Bronchial epithelial cell (primary cell): ENCODE data around the gene CCNI2. TPM values are rescaled to one million over a fixed set of nuclear protein-coding genes. Genes with fewer than 3 reads are reported as not detected.

Experiments used
- DNase-seq: peaks from one replicate; pipeline ENCODE4 v3.0.0-alpha.2; 2010; ENCODE audit warnings: low read depth
- FAIRE-seq: peaks from 2 replicates; lab custom pipeline; 2011; peaks lifted over from hg19 to GRCh38; lab: Jason Lieb, UNC
- H3K27me3 ChIP-seq: 2 replicates; pipeline ENCODE4 v1.5.1; 2011; ENCODE audit warnings: low read length; ENCODE audit not compliant: control insufficient read depth, insufficient read depth
- H3K36me3 ChIP-seq: 2 replicates; pipeline ENCODE4 v1.5.1; 2011; ENCODE audit warnings: low read length; ENCODE audit not compliant: control insufficient read depth, insufficient read depth
- H3K4me3 ChIP-seq: 2 replicates; pipeline ENCODE4 v1.5.1; 2011; ENCODE audit warnings: mild to moderate bottlenecking, low read depth, low read length, control low read depth
- CTCF ChIP-seq: IDR thresholded peaks from 2 replicates; pipeline ENCODE4 v1.5.1; 2011; ENCODE audit warnings: mild to moderate bottlenecking, moderate library complexity, low read length, control low read depth, inconsistent platforms; ENCODE audit not compliant: insufficient read depth, severe bottlenecking
- total RNA-seq: library from RNA; depleted of rRNA; stranded (reverse); fragments of >200 nt; gene quantifications from 2 replicates; pipeline ENCODE4 v1.2.1, GENCODE V29; 2014

Gene CCNI2
- total RNA-seq, 1 donor from 2014 or later = not detected

GRCh38 chr5:132737982-132738681 lies 9.1 kb upstream of the CCNI2 start:
- DNase-seq (no peak), FAIRE-seq (no peak)
- no peaks in the 10 kb centered on the region for H3K36me3 ChIP-seq

GRCh38 chr5:132739232-132739631 lies 8.0 kb upstream of the CCNI2 start:
- no peaks in the 10 kb centered on the region for H3K27me3 ChIP-seq
- DNase-seq = no peak

More at GRCh38 chr5:132737982-132738681, 9.1 kb upstream of the CCNI2 start:
- Histone ChIP-seq H3K4me3 (no peak overlapping the region), H3K27me3 (no peaks in the 10 kb centered on the region)
- no peak for TF ChIP-seq CTCF

DNA sequence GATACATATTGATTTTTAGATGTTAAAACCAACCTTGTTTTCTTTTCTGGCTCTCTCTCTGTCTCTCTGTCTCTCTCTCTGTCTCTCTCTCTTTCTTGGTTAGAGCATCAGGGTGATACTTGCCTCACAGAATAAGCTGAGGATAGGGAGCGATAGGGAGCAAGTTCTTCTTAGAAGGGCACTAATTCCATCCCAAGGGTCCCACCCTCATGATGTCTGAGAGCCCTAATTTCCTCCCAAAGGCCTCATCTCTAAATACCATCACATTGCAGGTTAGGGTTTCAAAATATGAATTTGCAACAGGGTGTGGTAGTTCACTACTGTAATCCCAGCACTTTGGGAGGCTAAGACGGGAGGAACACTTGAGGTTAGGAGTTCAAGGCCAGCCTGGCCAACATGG lies 5.1 kb upstream of the CCNI2 start:
- Histone ChIP-seq H3K27me3 (no peaks in the 10 kb centered on the region), H3K36me3 (no peaks in the 10 kb centered on the region), H3K4me3 (no peak overlapping the region)
- TF ChIP-seq CTCF = no peak
- FAIRE-seq = no peak
- DNase-seq = no peak

More at GRCh38 chr5:132739232-132739631, 8.0 kb upstream of the CCNI2 start:
- TF ChIP-seq CTCF = no peak
- H3K36me3 ChIP-seq = no peaks in the 10 kb centered on the region
- no peak overlapping the region for H3K4me3 ChIP-seq
- FAIRE-seq = no peak

DNA sequence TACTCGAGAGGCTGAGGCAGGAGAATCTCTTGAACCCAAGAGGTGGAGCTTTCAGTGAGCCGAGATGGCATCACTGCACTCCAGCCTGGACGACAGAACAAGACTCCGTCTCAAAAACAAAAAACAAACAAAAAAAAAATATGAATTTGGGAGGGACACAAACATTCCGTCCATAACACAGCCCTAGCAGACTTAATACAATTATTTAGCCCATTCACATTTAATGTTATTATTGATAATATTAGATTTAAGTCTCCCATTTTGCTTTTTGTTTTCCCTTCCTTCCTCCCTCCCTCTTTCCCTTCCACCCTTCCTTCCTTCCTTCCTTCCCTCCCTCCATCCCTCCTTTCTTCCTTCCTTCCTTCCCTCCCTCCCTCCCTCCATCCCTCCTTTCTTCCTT lies 4.6 kb upstream of the CCNI2 start:
- FAIRE-seq (no peak), DNase-seq (no peak)
- H3K4me3 ChIP-seq = no peak overlapping the region
- H3K36me3 ChIP-seq = no peaks in the 10 kb centered on the region
- H3K27me3 ChIP-seq = no peaks in the 10 kb centered on the region
- TF ChIP-seq CTCF = no peak

DNA sequence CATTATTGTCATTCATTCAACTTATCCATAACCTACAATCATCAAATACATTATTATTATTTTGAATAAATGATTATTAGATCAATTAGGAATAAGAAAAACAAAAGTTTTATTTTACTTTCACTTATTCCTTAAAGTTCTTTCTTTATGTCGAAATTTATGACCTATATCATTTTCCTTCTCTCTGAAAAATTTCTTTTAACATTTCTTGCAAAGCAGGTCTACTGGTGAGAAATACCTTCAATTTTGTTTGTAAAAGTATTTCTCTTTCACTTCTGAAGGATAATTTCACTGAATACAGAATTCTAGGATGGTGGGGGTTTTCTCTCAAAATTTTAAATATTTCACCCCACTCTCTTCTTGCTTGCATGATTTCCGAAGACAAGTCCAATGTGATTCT lies 2.6 kb upstream of the CCNI2 start:
- Histone ChIP-seq H3K4me3 (no peak overlapping the region), H3K36me3 (no peaks in the 10 kb centered on the region), H3K27me3 (no peaks in the 10 kb centered on the region)
- DNase-seq (no peak), FAIRE-seq (no peak)
- TF ChIP-seq CTCF = no peak

DNA sequence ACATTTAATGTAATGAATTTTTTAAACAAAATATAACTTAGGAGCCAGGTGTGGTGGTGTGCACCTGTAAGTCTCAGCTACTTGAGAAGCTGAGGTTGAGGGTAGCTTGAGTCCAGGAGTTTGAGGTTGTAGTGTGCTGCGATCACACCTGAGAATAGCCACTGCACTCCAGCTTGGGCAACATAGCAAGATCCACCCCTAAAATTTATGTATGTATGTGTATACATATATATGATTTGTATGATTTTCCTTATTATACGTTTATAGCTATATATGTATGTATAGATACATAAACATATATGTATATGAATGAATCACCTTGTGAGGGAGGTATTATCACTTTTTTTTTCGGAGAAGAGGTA lies 653 bp upstream of the CCNI2 start:
- no peak for FAIRE-seq
- peak overlapping the region; percentile 46 for H3K4me3 ChIP-seq
- H3K27me3 ChIP-seq = no peaks in the 10 kb centered on the region

More for the DNA sequence above, 653 bp upstream of the CCNI2 start:
- no peaks in the 10 kb centered on the region for H3K36me3 ChIP-seq
- TF ChIP-seq CTCF = no peak
- no peak for DNase-seq
